Fibroblast of lung (primary cell): ENCODE data around the gene BMP4.

ENCODE experiments used
- EZH2 ChIP-seq: IDR thresholded peaks from 2 replicates; pipeline ENCODE4 v1.5.1; 2012; ENCODE audit warnings: low read length, control low read depth, mild to moderate bottlenecking; ENCODE audit errors: missing control alignments
- TF ChIP-seq, protein P1 (sequence below), 2 donors: IDR thresholded peaks in 1 of 2; conservative IDR thresholded peaks in 1 of 2; 1 replicate in 1 of 2; 2 replicates in 1 of 2; pipeline ENCODE4 v1.5.1; 2011 to 2012; ENCODE audit warnings: low read length in 2 of 2, control low read depth in 1 of 2, inconsistent platforms in 1 of 2, low read depth in 1 of 2, mild to moderate bottlenecking in 1 of 2

DNA sequence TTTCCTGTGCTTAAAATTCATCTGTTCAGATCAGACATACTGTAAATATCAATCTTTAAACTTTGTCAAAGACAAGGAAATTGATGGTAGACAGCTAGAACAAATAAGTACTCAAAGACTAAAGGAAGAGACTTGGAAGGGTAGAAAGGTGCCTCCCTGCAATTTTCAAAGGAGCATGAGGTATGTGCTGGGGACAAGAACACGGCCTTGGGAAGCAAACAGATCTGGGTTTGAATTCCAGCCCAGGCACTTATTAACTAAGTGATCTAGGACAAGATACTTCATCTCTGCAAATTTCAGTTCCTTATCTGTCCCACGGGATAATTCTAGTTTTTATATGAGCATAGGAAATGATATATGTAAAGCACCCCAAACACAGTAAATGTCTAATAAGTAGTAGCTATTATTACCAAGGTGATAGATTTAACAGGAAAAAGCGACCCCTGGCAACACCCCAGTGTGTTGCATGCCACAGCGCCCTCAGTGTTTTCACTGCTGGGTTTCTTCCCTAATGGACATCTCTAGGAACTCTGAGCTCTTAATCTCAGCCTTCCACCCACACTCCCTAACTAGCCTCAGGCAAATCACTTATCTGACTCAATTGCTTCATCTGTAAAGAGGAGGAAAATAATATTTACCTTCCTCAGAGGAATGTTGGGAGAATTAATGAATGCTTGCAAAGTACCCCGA, 44.7 kb upstream of the BMP4 start:
- TF ChIP-seq, protein P1, sequence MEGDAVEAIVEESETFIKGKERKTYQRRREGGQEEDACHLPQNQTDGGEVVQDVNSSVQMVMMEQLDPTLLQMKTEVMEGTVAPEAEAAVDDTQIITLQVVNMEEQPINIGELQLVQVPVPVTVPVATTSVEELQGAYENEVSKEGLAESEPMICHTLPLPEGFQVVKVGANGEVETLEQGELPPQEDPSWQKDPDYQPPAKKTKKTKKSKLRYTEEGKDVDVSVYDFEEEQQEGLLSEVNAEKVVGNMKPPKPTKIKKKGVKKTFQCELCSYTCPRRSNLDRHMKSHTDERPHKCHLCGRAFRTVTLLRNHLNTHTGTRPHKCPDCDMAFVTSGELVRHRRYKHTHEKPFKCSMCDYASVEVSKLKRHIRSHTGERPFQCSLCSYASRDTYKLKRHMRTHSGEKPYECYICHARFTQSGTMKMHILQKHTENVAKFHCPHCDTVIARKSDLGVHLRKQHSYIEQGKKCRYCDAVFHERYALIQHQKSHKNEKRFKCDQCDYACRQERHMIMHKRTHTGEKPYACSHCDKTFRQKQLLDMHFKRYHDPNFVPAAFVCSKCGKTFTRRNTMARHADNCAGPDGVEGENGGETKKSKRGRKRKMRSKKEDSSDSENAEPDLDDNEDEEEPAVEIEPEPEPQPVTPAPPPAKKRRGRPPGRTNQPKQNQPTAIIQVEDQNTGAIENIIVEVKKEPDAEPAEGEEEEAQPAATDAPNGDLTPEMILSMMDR (conservative IDR thresholded peaks at IDR 0.05 in 1 of 2, IDR thresholded peaks at IDR 0.05 in 1 of 2; ENCODE audit: low read depth in 1 of 2, low read length in 2 of 2), result no peak
- no peak for TF ChIP-seq EZH2
